Hematopoietic multipotent progenitor cell treated with erythropoietin and hydrocortisone succinate and interleukin-3 and kit ligand, for 4 days (in vitro differentiated cells): Measurements from ENCODE around the gene EXTL1.

Experiments
- DNase-seq: peaks from one replicate; pipeline ENCODE4 v3.0.0-alpha.2; 2015

The EXTL1 gene

DNA sequence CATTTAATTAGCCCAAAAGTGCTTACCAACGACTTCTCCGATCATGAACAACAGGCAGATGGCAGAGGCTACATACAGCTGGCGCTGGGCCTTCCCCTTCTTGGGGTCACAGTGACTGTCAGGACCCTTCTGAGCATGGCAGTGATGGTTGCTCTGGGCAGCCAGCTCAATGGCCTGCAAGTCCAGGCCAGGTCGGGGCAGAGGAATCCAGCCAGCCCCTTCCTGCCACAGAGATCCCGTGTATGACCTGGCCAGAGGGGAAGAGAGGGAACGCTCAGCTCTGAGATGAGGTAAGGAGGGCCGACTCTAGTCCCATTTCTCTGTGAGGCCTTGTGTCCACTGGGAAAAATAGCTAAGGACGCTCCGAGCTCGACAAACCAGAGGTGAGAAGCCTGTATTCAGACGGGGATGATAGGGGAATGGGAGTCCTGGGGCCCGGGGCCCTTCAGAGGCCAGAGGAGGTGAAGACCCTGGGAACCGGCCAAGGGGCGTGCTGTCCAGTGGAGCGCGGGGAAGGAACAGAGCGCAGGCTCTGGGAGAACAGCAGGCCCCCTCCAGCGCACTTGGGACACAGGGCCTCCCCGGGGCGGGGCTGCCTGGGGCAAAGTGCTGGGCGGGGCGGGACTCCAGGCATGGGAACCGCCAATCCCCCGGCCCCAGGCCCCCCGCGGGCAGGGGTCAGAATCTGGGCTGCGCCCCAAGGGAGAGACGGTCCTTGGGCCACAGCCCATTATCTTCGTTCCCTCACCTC, 23.6 kb downstream of the EXTL1 start:
- DNase-seq, result no peak

- peak; percentile 30 for DNase-seq
These were observed 24.2 kb downstream of the EXTL1 start, which contains the start of gene SLC30A2 for GRCh38 chr1:26045722-26046245. TSS of gene SLC30A2 (minus strand) at chr1:26046118. CDS start at chr1:26045896, 222 bp downstream.

DNA sequence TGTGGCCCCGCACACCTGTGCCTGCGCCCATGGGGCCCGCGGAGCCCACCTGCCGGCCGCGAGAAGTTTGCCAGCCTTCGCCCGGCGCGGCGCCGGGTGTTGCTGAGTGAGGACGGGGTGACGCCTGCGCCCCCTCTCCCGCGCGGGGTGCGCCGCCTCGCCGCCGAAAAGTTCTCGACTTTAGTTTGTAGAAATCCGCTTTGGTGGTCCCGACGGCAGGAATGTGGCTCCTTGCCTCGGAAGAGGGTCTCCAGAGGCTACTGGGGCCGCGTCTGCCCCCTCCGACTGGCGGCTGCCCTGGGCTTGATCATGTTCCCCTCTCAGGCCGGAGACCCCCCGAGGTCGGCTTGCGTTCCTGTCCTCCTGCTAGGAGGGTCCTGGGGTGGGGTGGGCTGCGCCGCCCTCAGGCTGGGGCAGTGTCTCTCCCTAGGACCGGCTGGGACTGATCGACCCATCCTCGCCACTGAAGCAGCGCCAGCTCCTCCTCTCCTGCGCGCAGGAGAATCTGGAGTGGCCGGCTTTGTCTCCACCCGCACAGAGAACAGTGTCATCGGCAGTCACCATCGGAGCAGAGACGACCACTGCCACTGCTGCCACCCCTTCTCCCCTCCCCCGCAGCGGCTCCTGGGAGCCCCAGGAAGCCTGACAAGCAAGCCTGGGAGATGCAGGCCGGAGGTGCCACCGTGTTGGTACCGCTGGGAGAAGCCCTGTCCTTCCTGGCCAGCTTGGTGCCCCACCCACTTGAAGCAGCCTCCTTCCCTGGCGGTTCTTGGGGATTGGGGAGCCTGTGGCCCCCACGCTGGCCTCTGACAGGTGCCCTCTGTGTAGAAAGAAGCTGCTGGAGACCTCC, 24.9 kb downstream of the EXTL1 start:
- DNase-seq, result no peak

GRCh38 chr1:26047278-26047874, 25.8 kb downstream of the EXTL1 start:
- no peak for DNase-seq

GRCh38 chr1:26049531-26050247, 28.1 kb downstream of the EXTL1 start:
- peak; percentile 39 for DNase-seq

DNA sequence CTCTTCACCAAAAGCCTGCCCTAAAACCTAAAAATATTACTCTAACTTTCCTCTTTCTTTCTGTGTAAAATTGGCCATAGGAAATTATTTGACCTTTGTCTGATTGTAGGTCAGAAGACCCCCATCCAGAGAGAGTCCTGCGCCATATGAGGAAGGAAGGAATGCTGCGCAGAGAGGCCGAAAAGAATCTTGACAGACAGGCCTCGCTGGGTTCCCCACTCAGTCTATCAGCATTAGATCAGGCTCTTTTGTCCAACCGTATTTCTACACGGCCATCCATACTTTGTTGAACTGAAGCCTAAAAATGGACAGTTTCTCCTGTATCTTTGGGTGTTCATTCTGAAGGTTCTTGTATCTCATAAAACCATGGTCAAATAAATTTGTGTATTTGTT, 28.7 kb downstream of the EXTL1 start:
- no peak for DNase-seq

DNA sequence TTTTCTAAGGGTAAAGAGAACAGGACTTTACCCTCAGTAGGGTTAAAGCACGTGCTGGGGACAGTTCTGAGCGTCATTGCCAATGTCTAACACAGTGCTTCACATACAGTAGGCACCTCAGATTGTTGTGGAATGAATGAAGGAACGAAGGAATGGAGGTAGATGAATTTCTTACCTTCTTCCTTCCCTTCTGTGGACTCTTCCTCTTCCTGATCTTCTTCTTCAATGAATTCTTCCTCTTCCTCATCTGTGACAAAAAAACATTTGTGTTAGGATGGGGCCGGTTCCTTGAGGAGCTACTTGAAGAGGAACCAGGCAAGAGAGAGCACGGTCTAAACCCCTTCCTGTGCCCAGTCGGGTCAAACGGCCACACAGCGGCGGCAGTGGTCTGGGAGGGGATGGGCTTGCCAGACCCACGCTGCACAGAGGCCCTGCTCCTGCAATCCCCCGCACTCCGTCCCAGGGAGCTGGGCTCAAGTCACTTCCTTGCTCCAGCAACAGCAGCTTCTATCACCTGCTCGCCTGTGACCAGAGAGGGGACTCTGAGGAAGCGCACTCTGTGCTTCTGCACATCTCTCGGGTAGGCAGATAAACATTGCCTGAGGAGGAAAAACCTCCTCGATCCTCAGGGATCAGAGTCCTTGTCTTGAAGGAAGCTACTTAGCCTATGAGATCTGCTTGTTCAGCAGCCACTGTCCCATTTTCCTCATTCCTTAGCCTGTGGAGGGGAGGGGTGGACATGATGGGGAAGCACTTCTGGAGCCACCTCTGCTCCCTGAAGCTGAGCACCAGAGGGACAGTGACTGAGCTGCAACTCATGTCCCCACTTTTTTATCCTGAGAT, 32.4 kb downstream of the EXTL1 start:
- DNase-seq, result no peak

GRCh38 chr1:26055041-26055440, 33.5 kb downstream of the EXTL1 start:
- DNase-seq, result no peak

- DNase-seq, result no peak
These were observed 35.6 kb downstream of the EXTL1 start for GRCh38 chr1:26057189-26057588.

GRCh38 chr1:26058052-26058595, 36.5 kb downstream of the EXTL1 start:
- no peak for DNase-seq

- DNase-seq, result no peak
These were observed 38.3 kb downstream of the EXTL1 start for GRCh38 chr1:26059906-26060305.

DNA sequence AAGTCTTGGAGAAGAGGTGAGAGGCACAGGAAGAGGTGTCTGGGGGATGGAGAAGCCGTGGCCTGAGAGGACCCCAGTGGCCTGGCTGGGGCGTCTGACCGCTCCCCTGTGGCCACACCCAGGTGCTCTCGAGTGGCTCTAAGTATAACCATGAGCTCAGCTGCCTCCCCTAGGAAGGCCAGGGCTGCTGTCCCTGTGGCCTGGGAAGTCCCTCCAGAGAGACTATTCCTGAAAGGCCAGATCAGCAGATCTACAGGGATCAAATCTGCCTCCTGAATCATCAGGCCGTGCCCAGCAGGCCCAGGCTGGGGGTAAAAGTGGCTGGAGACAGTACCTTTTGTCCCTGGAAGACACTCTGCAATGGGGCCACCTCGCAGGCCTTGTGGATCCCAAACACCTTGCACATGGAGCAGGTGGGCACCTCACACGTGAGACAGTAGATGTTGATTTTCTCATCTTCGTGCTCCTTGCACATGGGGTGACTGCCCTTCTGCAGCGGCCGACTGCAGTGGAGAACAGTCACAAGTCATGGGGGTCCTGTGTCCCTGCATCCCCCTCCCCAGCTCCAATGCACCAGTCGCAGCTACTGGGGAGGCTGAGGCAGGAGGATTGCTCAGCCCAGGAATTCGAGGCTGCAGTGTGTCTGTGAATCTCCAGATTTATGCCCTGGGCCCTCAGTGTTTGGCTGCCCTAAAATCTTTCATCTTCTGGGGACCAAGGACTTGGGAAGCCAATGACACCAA, 39.4 kb downstream of the EXTL1 start:
- DNase-seq, result no peak

GRCh38 chr1:26064553-26064952, 43.0 kb downstream of the EXTL1 start:
- no peak for DNase-seq

DNA sequence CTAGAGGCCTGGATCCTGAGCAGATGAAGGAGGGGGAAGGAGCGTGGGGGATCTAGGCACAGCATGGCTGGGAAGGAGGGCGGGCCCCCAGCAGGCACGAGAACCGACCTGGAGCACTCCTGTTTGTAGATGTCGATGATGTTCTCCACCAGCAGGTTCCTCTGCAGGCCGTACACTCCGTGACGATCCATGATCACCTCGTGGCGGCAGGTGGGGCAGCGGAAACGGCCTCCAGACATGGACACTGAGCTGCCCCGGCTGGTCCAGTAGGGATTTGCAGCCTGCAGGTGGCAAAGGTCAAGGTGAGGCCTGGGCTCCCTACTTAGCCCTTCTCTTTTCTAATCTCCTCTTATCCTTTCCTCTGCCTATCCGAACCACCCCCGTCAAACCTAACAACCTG, 44.6 kb downstream of the EXTL1 start:
- DNase-seq, result no peak

DNA sequence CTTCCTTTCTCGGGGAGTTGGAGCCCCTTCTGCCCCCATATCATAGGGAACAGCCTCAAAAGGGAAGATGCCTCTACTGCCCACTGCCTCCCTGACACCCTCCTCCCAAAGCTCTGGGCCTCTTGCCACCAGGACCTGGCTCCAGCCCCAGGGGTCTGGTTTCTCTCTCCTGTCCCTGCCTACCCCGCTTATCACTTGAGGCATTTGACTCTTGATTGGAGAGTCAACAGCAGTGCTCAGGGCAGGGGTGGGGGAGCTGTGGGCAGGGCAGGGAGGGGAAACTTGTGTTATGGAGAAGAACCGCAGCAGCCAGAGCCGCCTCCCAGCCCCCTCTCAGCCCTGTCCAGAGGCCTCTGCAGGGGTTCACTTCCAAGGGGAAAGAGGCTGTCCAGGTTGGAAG, 45.3 kb downstream of the EXTL1 start:
- DNase-seq, result peak; percentile 83

GRCh38 chr1:26067432-26067911, 45.9 kb downstream of the EXTL1 start, which contains the start of gene TRIM63:
TSS of gene TRIM63 (minus strand) at chr1:26067630. CDS start at chr1:26067494, 136 bp downstream.
- DNase-seq, result no peak

DNA sequence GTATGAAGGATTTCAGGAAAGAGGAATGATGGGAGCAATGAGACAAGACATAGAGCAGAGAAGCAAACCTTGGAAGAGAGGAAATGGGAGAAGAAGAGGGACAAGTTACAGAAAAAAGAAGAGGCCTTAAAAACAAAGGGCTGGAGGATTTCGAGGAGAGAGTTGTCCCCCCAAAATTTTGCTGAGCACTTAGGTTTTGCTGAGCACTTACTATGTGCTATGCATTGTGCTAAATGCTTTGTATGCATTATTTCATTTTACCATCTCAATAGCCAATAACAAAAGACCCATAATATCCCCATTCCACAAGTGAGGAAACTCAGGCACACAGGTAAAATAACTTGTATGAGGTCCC, 48.3 kb downstream of the EXTL1 start:
- no peak for DNase-seq

DNA sequence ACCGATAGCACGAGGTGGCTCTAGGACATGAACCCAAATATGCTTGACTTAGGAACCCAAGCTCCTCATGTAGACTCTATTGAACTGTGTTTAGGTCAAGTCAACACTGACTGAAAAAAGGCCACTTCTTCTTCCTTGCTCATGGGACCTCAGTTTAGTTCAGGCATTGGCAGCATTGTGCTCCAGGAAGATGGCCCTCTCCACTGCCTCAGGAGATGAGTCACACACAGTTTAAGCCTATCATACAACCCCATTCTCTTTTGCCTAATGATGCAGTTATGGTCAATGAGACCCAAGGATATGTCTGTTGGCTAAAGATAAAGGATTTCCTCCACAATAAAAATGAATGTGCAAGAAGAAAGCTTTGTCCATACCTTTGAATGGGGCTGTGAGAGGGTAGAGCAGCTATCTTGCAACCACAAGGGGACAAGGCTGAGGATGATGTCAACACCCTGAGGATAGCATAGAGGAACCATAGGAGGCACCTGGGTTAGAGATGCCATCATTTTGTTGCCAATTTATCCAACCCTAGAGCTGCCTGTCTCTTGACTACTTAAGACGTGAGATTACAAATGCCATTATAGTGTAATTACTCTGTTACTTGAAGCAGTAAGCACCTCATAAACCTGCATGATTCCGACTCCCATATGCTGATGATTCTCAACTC, 48.9 kb downstream of the EXTL1 start:
- peak; percentile 97 for DNase-seq

DNA sequence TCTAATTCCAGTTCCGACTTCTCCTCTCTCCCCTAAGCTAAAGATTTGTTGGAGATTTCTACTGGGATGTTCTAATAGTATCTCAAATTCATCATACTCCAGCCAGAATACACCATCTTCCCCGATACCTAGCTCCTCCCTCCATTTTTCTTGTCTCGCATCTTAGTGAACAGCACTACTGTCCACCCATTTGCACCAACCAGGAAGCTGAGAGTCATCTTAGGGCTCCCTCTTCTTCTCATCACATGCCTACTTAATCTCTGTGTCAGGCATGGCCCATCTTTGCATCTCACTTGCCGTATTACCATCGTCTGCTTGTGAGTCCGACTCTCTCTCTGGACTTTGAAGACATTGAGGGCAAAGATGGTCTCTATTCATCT, 49.4 kb downstream of the EXTL1 start:
- DNase-seq, result no peak

- DNase-seq, result no peak
These were observed 50.7 kb downstream of the EXTL1 start for GRCh38 chr1:26072305-26072704.
